ENCODE data around the gene OSBPL3. TPM values are rescaled to one million over a fixed set of nuclear protein-coding genes. Genes with fewer than 3 reads are reported as not detected.
A peak's percentile ranks its signal among the peaks of the same experiment; 100 is the strongest.

OSBPL3 gene
- total and polyA plus RNA-seq, 11 donors, result 1.5 to 14.3 (median 4.9) TPM

DNA sequence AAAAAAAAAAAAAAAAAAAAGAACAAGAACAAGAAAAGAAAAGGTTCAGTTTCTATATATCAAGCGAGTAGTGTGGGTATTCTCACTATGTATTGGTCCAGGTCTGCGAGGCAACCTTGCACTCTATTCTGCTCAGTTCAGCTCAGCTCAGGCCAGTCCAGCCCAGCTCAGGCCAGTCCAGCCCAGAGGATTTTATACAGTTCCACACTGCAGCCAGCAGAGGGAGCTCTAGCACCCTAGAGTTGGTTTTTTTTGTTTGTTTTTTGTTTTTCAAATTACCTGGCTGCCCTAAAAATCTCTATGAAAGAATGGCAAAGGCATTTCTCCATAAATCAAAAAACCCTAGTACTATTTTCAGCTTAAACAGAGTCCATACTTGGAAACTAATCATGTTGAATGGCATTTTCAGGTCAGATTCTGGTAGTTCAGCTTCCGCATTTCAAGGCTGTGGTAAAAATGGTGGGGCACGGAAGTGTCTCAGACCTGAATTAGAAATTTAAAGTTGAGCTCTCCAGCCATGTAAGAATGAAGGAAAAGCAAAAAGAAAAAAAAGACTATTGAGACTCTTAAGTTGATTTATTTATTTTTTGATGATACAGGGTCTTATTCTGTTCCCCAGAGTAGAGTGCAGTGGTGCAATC lies 167.6 kb downstream of the OSBPL3 start:
- ATAC-seq (peak in 3 of 4 donors; percentile 80 to 88 (median 86)), DNase-seq (peak in 3 of 5 donors; percentile 25 to 44 (median 36))
- intact Hi-C loops (cut with DNase I), result loop anchor here in 7 of 10 donors (2.0 to 5.0 kb wide), 4 partner anchors 258 to 282 kb away; no protein-coding TSS in a partner anchor
- H3K27me3 ChIP-seq, result no peaks in the 10 kb centered on the region
- no peak overlapping the region for H3K4me3 ChIP-seq
- H3K27ac ChIP-seq, result no peak overlapping the region
- no peak for TF ChIP-seq POLR2A (IDR thresholded peaks at IDR 0.05)
- TF ChIP-seq, protein P1, sequence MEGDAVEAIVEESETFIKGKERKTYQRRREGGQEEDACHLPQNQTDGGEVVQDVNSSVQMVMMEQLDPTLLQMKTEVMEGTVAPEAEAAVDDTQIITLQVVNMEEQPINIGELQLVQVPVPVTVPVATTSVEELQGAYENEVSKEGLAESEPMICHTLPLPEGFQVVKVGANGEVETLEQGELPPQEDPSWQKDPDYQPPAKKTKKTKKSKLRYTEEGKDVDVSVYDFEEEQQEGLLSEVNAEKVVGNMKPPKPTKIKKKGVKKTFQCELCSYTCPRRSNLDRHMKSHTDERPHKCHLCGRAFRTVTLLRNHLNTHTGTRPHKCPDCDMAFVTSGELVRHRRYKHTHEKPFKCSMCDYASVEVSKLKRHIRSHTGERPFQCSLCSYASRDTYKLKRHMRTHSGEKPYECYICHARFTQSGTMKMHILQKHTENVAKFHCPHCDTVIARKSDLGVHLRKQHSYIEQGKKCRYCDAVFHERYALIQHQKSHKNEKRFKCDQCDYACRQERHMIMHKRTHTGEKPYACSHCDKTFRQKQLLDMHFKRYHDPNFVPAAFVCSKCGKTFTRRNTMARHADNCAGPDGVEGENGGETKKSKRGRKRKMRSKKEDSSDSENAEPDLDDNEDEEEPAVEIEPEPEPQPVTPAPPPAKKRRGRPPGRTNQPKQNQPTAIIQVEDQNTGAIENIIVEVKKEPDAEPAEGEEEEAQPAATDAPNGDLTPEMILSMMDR (IDR thresholded peaks at IDR 0.05), result peak; percentile 83 to 93 (median 90)
- 45 to 60% (median 58%) methylated on average over 4 of the region's 4 CpGs for WGBS, 4 donors
- H3K36me3 ChIP-seq, result peaks cover 0 to 78% (median 4%) of the 10 kb centered on the region in 9 donors
- H3K9me3 ChIP-seq, result no peaks in the 10 kb centered on the region
- H3K4me1 ChIP-seq, result no peaks in the 10 kb centered on the region

DNA sequence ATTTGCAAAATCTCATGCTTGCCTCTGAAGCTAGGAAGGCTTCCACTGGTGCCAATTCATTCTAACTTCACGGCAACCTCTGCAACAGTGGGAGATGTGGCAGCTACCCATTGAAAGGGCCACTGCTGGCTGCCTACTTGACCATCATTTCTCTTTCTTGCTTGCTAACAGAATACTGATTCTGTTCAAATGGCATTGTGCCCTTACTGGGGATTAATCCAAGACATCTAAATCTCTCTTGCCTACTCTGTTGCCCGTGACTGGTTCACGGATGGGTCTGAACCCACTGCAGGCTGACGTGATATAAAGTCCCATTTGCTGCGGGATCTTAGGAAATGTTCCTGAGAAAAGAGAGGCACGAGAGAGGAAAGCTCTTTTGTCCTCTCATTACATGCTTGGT lies 171.5 kb downstream of the OSBPL3 start:
- no peaks in the 10 kb centered on the region for H3K4me1 ChIP-seq
- intact Hi-C loops (cut with DNase I), result no loop called here
- no peak for TF ChIP-seq POLR2A (IDR thresholded peaks at IDR 0.05)
- TF ChIP-seq, protein P1 (IDR thresholded peaks at IDR 0.05), result no peak
- no peaks in the 10 kb centered on the region for H3K27me3 ChIP-seq
- ATAC-seq, result no peak
- no peaks in the 10 kb centered on the region for H3K9me3 ChIP-seq
- H3K27ac ChIP-seq, result no peak overlapping the region
- whole genome bisulfite sequencing, 4 donors, result 83 to 94% (median 88%) methylated on average over 6 of the region's 6 CpGs
- peak in 1 of 5 donors; percentile 2 for DNase-seq
- H3K36me3 ChIP-seq, result peaks cover 0 to 72% (median 3%) of the 10 kb centered on the region in 9 donors
- no peak overlapping the region for H3K4me3 ChIP-seq

DNA sequence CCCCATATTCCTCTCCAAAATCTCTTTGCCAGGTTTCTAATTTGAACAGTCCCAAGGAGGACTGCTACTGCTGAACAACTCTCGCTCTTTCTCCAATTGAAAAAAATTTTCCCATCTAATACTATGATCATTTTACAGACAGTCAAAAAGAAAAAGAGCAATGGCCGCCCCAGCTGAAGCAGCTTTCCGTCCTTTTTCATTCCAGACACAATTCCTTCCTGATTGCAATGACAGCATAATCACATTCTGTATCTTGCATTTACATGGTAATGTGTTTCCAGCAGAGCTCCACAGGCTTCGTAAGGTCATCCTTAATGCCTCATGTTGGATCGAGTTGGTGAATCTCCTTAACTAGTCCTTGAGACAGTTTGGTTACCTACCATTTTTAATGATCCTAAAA lies 177.7 kb downstream of the OSBPL3 start:
- WGBS, 4 donors, result 93 to 97% (median 95%) methylated on average over 5 of the region's 5 CpGs
- Histone ChIP-seq H3K9me3 (no peaks in the 10 kb centered on the region), H3K27ac (no peak overlapping the region), H3K27me3 (no peaks in the 10 kb centered on the region), H3K36me3 (peaks cover 0 to 54% (median 9%) of the 10 kb centered on the region in 9 donors), H3K4me1 (no peaks in the 10 kb centered on the region), H3K4me3 (no peak overlapping the region)
- no peak for TF ChIP-seq POLR2A (IDR thresholded peaks at IDR 0.05)
- TF ChIP-seq, protein P1 (IDR thresholded peaks at IDR 0.05), result no peak
- intact Hi-C loops (cut with DNase I), result no loop called here
- DNase-seq, result no peak
- no peak for ATAC-seq

DNA sequence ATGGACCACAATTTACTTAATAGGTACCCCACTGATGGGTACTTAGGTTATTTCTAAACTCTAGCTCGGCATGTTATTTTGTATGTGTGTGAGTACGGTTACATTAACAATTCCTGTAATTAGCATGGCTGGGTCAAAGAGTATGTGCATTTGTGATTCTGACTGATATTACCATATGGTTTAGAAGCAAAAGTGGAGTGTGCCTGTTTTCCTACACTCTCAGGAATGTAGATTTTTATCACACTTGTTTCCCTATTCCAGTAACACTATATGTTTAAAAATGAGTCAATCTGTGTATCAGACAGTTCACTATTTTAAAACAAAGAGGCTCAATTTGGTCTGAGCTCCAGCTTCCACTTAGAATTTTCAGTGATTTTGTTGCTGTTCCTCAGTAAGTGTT lies 178.1 kb downstream of the OSBPL3 start:
- Histone ChIP-seq H3K27me3 (no peaks in the 10 kb centered on the region), H3K9me3 (no peaks in the 10 kb centered on the region), H3K27ac (no peak overlapping the region), H3K4me1 (no peaks in the 10 kb centered on the region), H3K36me3 (peaks cover 0 to 50% (median 9%) of the 10 kb centered on the region in 9 donors), H3K4me3 (no peak overlapping the region)
- 93 to 96% (median 96%) methylated on average over 2 of the region's 2 CpGs for WGBS, 4 donors
- intact Hi-C loops (cut with DNase I), result no loop called here
- TF ChIP-seq POLR2A (IDR thresholded peaks at IDR 0.05), result no peak
- TF ChIP-seq, protein P1 (IDR thresholded peaks at IDR 0.05), result no peak
- DNase-seq (no peak), ATAC-seq (no peak)

Data from heart left ventricle (tissue), 16 donors.